T-helper 1 cell treated with Interleukin-12 subunit alpha and Interleukin-12 subunit beta and Interleukin-4 antibody, amounts not matched to agents 30 μg/mL and 1 μg/mL, for 36 hours (primary cell): ENCODE data around the gene FAM177B.
"Not testable (repeated sequence)": the region's sequence is repeated elsewhere in the genome, so short reads cannot be mapped to it uniquely, and the experiment has no call there.

Source experiments
- H3K27ac Mint-ChIP-seq: one replicate; pipeline ENCODE4 v1.8.0; 2021; ENCODE audit warnings: mild to moderate bottlenecking, mixed read lengths
- H3K27me3 Mint-ChIP-seq: one replicate; pipeline ENCODE4 v1.8.0; 2021; ENCODE audit warnings: low read depth, mixed read lengths
- H3K36me3 Mint-ChIP-seq: one replicate; pipeline ENCODE4 v1.8.0; 2021; ENCODE audit warnings: low read depth, mixed read lengths
- H3K4me1 Mint-ChIP-seq: one replicate; pipeline ENCODE4 v1.8.0; 2021; ENCODE audit warnings: low read depth, mixed read lengths
- H3K4me3 Mint-ChIP-seq: one replicate; pipeline ENCODE4 v1.8.0; 2021; ENCODE audit warnings: mild to moderate bottlenecking, moderate library complexity, mixed read lengths
- H3K9me3 Mint-ChIP-seq: one replicate; pipeline ENCODE4 v1.8.0; 2021; ENCODE audit warnings: mixed read lengths

FAM177B gene

DNA sequence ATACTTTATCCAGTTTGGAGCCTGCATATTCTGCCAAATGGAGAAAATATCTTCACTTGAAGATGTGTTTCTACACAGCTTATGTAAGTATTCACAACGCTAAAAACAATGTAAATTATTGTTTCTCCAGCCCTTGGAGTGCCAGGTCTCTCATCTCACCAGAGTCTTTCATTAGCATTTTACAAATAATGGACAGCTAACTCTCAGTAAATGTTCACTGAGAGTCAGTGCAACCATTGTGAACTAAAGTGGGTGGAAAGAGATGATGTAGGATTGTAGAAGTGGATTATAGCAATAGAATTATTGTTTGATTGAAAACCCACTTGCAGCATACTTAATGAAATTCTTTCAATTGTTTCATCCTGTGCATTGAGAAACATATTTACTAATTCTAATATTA is 8.3 kb upstream of the FAM177B start:
- H3K4me3 Mint-ChIP-seq = no peak overlapping the region
- peaks cover 55% of the 10 kb centered on the region for H3K36me3 Mint-ChIP-seq
- H3K27me3 Mint-ChIP-seq = no peaks in the 10 kb centered on the region
- H3K27ac Mint-ChIP-seq = no peak overlapping the region
- H3K9me3 Mint-ChIP-seq = no peaks in the 10 kb centered on the region
- peaks cover 10% of the 10 kb centered on the region for H3K4me1 Mint-ChIP-seq

GRCh38 chr1:222730866-222731265 is 6.1 kb upstream of the FAM177B start:
- Mint-ChIP-seq H3K4me1 (peaks cover 10% of the 10 kb centered on the region), H3K36me3 (peaks cover 53% of the 10 kb centered on the region), H3K27me3 (no peaks in the 10 kb centered on the region), H3K4me3 (no peak overlapping the region), H3K27ac (no peak overlapping the region), H3K9me3 (no peaks in the 10 kb centered on the region)

DNA sequence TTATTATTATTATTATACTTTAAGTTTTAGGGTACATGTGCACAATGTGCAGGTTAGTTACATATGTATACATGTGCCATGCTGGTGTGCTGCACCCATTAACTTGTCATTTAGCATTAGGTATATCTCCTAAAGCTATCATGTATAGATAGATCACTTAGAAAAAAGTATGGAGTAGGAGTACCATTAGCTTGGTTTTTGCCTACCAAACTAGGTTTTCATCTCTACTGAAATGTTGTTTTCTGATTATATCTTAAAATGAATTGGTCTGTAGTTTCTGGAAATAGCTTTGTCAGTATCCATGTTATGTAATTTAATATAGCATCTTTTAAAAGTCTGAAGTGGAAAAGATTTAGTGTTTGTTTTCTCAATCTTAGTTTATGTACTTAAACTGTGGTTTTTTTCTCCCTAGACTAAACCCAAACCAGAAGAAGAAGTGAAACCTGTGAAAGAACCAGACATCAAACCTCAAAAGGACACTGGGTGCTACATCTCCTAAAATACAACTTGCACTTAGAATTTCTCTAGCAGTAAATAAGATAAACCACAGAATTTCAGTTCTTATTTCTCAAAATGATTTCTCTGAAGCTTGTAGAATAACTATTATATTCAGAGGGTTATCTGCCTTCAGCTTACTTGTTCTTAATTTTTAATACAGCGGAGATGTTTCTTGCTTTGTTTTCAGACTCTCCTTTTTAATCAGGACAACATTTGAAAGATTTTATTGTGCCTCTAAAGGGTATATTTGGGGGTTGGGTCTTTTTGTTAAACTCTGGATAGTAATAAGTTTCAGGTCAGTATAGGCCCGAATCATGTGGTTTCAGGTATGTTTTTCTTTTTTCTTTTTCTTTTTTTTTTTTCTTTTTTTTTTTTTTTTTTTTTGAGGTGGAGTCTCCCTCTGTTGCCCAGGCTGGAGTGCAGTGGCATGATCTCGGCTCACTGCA is 4.5 kb upstream of the FAM177B start:
- Mint-ChIP-seq H3K9me3 (no peaks in the 10 kb centered on the region), H3K27me3 (no peaks in the 10 kb centered on the region), H3K4me3 (no peak overlapping the region), H3K36me3 (peaks cover 46% of the 10 kb centered on the region), H3K4me1 (peaks cover 10% of the 10 kb centered on the region), H3K27ac (no peak overlapping the region)

DNA sequence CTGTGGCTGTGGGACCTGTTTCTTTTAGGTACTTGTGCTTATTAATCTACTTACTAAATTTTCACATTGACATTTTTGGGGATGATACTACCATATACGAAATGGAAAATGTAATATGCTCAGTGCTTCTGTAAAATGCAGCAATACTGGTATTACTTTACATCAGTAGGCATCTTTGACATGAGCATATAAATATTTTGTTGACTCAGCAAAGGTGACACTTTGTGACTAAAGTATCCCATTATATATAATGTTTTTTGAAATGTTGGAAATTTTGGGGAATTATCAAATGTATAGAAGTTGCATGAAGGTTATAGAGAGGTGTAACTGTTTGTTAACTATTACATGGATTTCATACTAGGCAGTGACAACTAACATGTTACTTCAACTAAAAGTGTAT is 2.3 kb upstream of the FAM177B start:
- Mint-ChIP-seq H3K4me1 (peaks cover 10% of the 10 kb centered on the region), H3K27ac (no peak overlapping the region), H3K4me3 (no peak overlapping the region), H3K9me3 (no peaks in the 10 kb centered on the region), H3K36me3 (peaks cover 29% of the 10 kb centered on the region), H3K27me3 (no peaks in the 10 kb centered on the region)

GRCh38 chr1:222736470-222736869 is 532 bp upstream of the FAM177B start:
- H3K9me3 Mint-ChIP-seq = no peaks in the 10 kb centered on the region
- peaks cover 18% of the 10 kb centered on the region for H3K36me3 Mint-ChIP-seq
- no peak overlapping the region for H3K27ac Mint-ChIP-seq
- no peak overlapping the region for H3K4me3 Mint-ChIP-seq
- H3K4me1 Mint-ChIP-seq = peaks cover 10% of the 10 kb centered on the region
- no peaks in the 10 kb centered on the region for H3K27me3 Mint-ChIP-seq

DNA sequence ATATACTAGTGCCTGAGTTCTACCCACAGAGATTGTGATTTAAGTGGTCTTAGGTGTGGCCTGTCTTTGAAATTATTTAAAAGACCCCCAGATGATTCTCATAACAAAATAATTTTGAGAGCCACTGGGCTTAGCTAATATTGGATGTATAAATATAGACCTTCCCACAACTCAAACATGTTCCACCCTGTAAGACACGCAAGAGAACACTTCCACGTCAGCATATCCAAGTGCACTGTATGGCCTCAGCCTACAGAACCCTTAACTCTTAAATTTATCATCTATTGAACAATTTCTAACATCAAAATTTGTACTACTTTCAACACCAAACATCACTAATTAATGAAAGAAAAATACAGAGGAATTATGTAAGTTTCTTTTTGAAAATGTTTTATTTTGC is 2.5 kb downstream of the FAM177B start:
- Mint-ChIP-seq H3K4me1 (no peaks in the 10 kb centered on the region), H3K4me3 (no peak overlapping the region), H3K27ac (no peak overlapping the region)

DNA sequence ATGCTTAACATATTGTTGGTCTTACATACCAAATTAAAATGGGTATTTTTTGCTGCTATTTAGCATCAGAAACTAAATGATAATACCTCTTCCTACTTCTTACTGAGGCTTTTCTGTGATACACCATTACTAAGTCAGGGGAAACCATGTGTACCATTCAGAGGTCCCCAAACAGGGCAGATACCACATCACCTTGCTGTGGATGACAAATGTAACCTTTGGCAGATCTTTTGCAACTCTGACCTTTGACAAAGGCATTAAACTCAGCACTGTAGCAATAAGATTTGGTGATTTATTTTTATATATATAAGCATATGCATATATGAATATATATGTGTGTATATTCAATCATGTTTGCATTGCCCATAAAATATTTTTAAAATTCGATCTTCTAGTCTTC is 2.9 kb downstream of the FAM177B start:
- Mint-ChIP-seq H3K9me3 (no peaks in the 10 kb centered on the region), H3K36me3 (peaks cover 1% of the 10 kb centered on the region), H3K27ac (no peak overlapping the region), H3K27me3 (no peaks in the 10 kb centered on the region), H3K4me3 (no peak overlapping the region), H3K4me1 (no peaks in the 10 kb centered on the region)

More for the DNA sequence above, 2.5 kb downstream of the FAM177B start:
- no peaks in the 10 kb centered on the region for H3K9me3 Mint-ChIP-seq
- no peaks in the 10 kb centered on the region for H3K27me3 Mint-ChIP-seq
- peaks cover 5% of the 10 kb centered on the region for H3K36me3 Mint-ChIP-seq

GRCh38 chr1:222741630-222742457 is 4.8 kb downstream of the FAM177B start:
- not testable (repeated sequence) for H3K27ac Mint-ChIP-seq, H3K36me3 Mint-ChIP-seq, H3K9me3 Mint-ChIP-seq, H3K4me1 Mint-ChIP-seq, H3K27me3 Mint-ChIP-seq, H3K4me3 Mint-ChIP-seq

DNA sequence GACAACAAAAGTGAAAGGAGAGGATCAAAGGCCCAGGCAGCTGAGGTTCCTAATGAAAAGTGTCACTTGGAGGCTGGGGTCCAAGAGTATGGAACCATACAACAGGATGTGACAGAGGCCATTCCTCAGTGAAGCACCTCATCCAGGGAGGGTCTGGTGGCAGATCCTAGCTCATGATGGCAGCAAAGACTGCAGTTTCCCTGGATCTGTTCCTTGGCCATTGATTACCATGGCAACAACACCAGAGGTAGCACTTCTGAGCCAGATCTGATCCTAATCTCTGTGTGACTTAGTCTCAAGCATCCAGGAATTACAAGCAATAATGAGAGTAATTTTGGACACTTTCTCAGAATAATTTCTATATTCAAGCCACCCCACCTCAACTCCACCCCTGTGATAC is 12.9 kb downstream of the FAM177B start:
- H3K9me3 Mint-ChIP-seq = no peaks in the 10 kb centered on the region
- no peaks in the 10 kb centered on the region for H3K4me1 Mint-ChIP-seq
- H3K4me3 Mint-ChIP-seq = no peak overlapping the region
- no peaks in the 10 kb centered on the region for H3K36me3 Mint-ChIP-seq
- peaks cover 14% of the 10 kb centered on the region for H3K27me3 Mint-ChIP-seq
- H3K27ac Mint-ChIP-seq = no peak overlapping the region

- Mint-ChIP-seq H3K36me3 (no peaks in the 10 kb centered on the region), H3K27ac (no peak overlapping the region), H3K27me3 (peaks cover 14% of the 10 kb centered on the region), H3K9me3 (no peaks in the 10 kb centered on the region), H3K4me3 (no peak overlapping the region), H3K4me1 (no peaks in the 10 kb centered on the region)
Observed at GRCh38 chr1:222750651-222751050, 13.6 kb downstream of the FAM177B start.

GRCh38 chr1:222751255-222751654 is 14.3 kb downstream of the FAM177B start:
- H3K36me3 Mint-ChIP-seq = no peaks in the 10 kb centered on the region
- no peak overlapping the region for H3K27ac Mint-ChIP-seq
- no peaks in the 10 kb centered on the region for H3K9me3 Mint-ChIP-seq
- H3K4me3 Mint-ChIP-seq = no peak overlapping the region
- no peaks in the 10 kb centered on the region for H3K4me1 Mint-ChIP-seq
- peaks cover 12% of the 10 kb centered on the region for H3K27me3 Mint-ChIP-seq

GRCh38 chr1:222754366-222755139 is 17.6 kb downstream of the FAM177B start:
- no peaks in the 10 kb centered on the region for H3K4me1 Mint-ChIP-seq
- no peaks in the 10 kb centered on the region for H3K27me3 Mint-ChIP-seq
- no peak overlapping the region for H3K27ac Mint-ChIP-seq
- H3K36me3 Mint-ChIP-seq = no peaks in the 10 kb centered on the region
- H3K9me3 Mint-ChIP-seq = no peaks in the 10 kb centered on the region
- H3K4me3 Mint-ChIP-seq = no peak overlapping the region

GRCh38 chr1:222757646-222758268 is 20.8 kb downstream of the FAM177B start:
- Mint-ChIP-seq H3K9me3 (peaks cover 4% of the 10 kb centered on the region), H3K4me3 (no peak overlapping the region), H3K27me3 (peaks cover 3% of the 10 kb centered on the region), H3K36me3 (no peaks in the 10 kb centered on the region), H3K4me1 (no peaks in the 10 kb centered on the region), H3K27ac (no peak overlapping the region)

DNA sequence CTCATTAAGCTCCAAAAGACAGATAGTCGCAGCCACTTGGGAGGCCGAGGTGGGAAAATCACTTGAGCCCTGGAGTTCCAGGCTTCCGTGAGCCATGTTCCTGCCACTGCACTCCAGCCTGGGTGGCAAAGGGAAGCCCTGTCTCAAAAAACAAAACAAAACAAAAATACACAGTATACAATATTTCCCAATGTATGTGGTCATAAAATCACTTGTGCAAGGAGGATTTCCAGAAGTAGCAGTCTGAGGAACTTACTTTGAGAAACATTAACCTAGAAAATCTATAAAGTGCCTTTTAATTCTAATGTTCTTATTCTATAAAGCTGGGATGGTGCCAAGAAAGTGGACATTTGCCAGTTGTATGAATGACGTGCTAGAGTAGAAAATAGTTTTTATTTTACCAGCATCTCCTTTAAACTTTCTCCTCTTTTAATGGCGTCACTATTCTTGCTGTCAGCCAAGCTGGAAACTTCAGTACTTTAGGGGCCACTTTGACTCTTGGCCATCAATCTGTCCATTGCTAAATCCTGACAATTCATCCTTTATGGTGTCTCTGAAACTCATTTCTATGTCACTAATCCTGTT is 22.5 kb downstream of the FAM177B start:
- Mint-ChIP-seq H3K9me3 (peaks cover 4% of the 10 kb centered on the region), H3K27me3 (peaks cover 3% of the 10 kb centered on the region), H3K4me1 (no peaks in the 10 kb centered on the region), H3K4me3 (no peak overlapping the region), H3K27ac (no peak overlapping the region), H3K36me3 (no peaks in the 10 kb centered on the region)
